Astrocyte of the spinal cord (primary cell): ENCODE results near the gene ELOB.

Source experiments
- DNase-seq: peaks from one replicate; pipeline ENCODE4 v3.0.0; 2011; ENCODE audit warnings: low read depth, low spot score
- H3K4me3 ChIP-seq: 2 replicates; pipeline ENCODE4 v1.5.1; 2011; ENCODE audit warnings: low read depth, mild to moderate bottlenecking, low read length, moderate library complexity
- CTCF ChIP-seq: IDR thresholded peaks from 2 replicates; pipeline ENCODE4 v1.5.1; 2012; ENCODE audit warnings: low read depth, mild to moderate bottlenecking, low read length, inconsistent platforms
- in situ Hi-C: cut with HindIII; loops from 2 replicates; pipeline ENCODE4 v1.10.0; 2017; ENCODE audit warnings: low sequenced_read_pairs

Gene ELOB

GRCh38 chr16:2749476-2749875 lies 27.6 kb downstream of the ELOB start:
- in situ Hi-C loops: no loop called here
- no peak overlapping the region for H3K4me3 ChIP-seq
- TF ChIP-seq CTCF: no peak
- no peak for DNase-seq

GRCh38 chr16:2748757-2749455 lies 28.2 kb downstream of the ELOB start:
- H3K4me3 ChIP-seq: no peak overlapping the region
- TF ChIP-seq CTCF: no peak
- no peak for DNase-seq
- in situ Hi-C loops: no loop called here

GRCh38 chr16:2745961-2746360 lies 31.1 kb downstream of the ELOB start:
- in situ Hi-C loops: no loop called here
- TF ChIP-seq CTCF: no peak
- H3K4me3 ChIP-seq: no peak overlapping the region
- DNase-seq: no peak

GRCh38 chr16:2745116-2745890 lies 31.8 kb downstream of the ELOB start:
- no peak for DNase-seq
- TF ChIP-seq CTCF: no peak
- no peak overlapping the region for H3K4me3 ChIP-seq
- in situ Hi-C loops: no loop called here

- no peak overlapping the region for H3K4me3 ChIP-seq
- no peak for TF ChIP-seq CTCF
- DNase-seq: no peak
- in situ Hi-C loops: no loop called here
Measured at GRCh38 chr16:2744711-2745110, 32.4 kb downstream of the ELOB start.

GRCh38 chr16:2743007-2743810 lies 33.9 kb downstream of the ELOB start:
- no peak for DNase-seq
- in situ Hi-C loops: no loop called here
- H3K4me3 ChIP-seq: no peak overlapping the region
- no peak for TF ChIP-seq CTCF
